HCT116 (cell line): ENCODE data around the gene SEMA4A. TPM values are rescaled to one million over a fixed set of nuclear protein-coding genes. Genes with fewer than 3 reads are reported as not detected.

Experiments used
- ATAC-seq: fragments of 200-7000 bp; cut with Tn5 transposase; 2 replicates; pipeline ENCODE4 v1.9.1; 2020; ENCODE audit warnings: mild to moderate bottlenecking, moderate library complexity
- BruUV-seq: library from RNA; stranded (reverse); fragments of 400-500 nt; replicated peaks from 2 replicates; lab custom pipeline; 2021; lab: Mats Ljungman, UMichigan
- CTCF ChIA-PET: fragments of 300-600 bp; sonication (Branson Sonifier 250); formaldehyde crosslinking; loops from one replicate; lab custom pipeline; 2021; ENCODE audit warnings: antibody characterized with exemption; lab: Charles Lee
- POLR2A ChIA-PET: fragments of 300-600, 350-600 bp; sonication (Branson Sonifier 250); formaldehyde crosslinking; loops from one replicate; lab custom pipeline; 2021; ENCODE audit warnings: antibody characterized with exemption; lab: Charles Lee
- RAD21 ChIA-PET, 2 experiments: fragments of 300-600 bp; sonication (Branson Sonifier 250); formaldehyde crosslinking; loops; one replicate each; lab custom pipeline; 2023; ENCODE audit warnings: low total read pairs in 2 of 2; ENCODE audit not compliant: uncharacterized antibody in 2 of 2, unreplicated experiment in 2 of 2, low non-redundant PET in 1 of 2; lab: Charles Lee
- DNase-seq: peaks from one replicate; pipeline ENCODE4 v3.0.0-alpha.2; 2010; ENCODE audit warnings: low read depth, low spot score
- H2AFZ ChIP-seq: fragments of 200-600 bp; shearing (Covaris generic), sonication (generic); 2 replicates; pipeline ENCODE4 v1.6.1; 2017; ENCODE audit warnings: low read depth, mixed run types, mixed read lengths, antibody characterized with exemption, low read length; ENCODE audit not compliant: poor library complexity, severe bottlenecking
- H3K27ac ChIP-seq: 2 replicates; pipeline ENCODE4 v1.5.1; 2012; ENCODE audit warnings: low read depth, low read length
- H3K27me3 ChIP-seq: fragments of 200-600 bp; sonication (generic); 2 replicates; pipeline ENCODE4 v1.6.1; 2016; ENCODE audit warnings: mixed run types, low read length, mixed read lengths; ENCODE audit not compliant: insufficient read depth
- H3K36me3 ChIP-seq, 2 experiments: fragments of 200-500 bp in 1 of 2; fragments of 200-600 bp in 1 of 2; sonication (Bioruptor generic) in 1 of 2; sonication (generic) in 1 of 2; 2 replicates each; pipeline versions ENCODE4 v1.5.1 to v1.6.1; 2014 to 2016; ENCODE audit warnings: low read length in 2 of 2, inconsistent platforms in 1 of 2, mixed read lengths in 1 of 2, mixed run types in 1 of 2; ENCODE audit not compliant: insufficient read depth in 2 of 2, control insufficient read depth in 1 of 2
- H3K4me1 ChIP-seq, 2 experiments: fragments of 200-600 bp in 1 of 2; sonication (generic) in 1 of 2; 2 replicates each; pipeline versions ENCODE4 v1.5.1 to v1.6.1; 2012 to 2017; ENCODE audit warnings: low read length in 2 of 2, inconsistent platforms in 1 of 2, mild to moderate bottlenecking in 1 of 2, mixed read lengths in 1 of 2, mixed run types in 1 of 2, moderate library complexity in 1 of 2; ENCODE audit not compliant: insufficient read depth in 2 of 2, control insufficient read depth in 1 of 2
- H3K4me2 ChIP-seq: fragments of 200-600 bp; sonication (generic); 2 replicates; pipeline ENCODE4 v1.6.1; 2017; ENCODE audit warnings: mixed run types, low read length, mixed read lengths
- H3K4me3 ChIP-seq, 2 experiments: fragments of 200-600 bp in 1 of 2; sonication (generic) in 1 of 2; replicated peaks in 1 of 2; 2 replicates each; pipeline ENCODE4 v1.5.1; 2011 to 2016; ENCODE audit warnings: low read length in 2 of 2, control low read depth in 1 of 2, low read depth in 1 of 2, mild to moderate bottlenecking in 1 of 2, mixed read lengths in 1 of 2, mixed run types in 1 of 2
- H3K79me2 ChIP-seq: fragments of 200-600 bp; sonication (generic); 2 replicates; pipeline ENCODE4 v1.6.1; 2017; ENCODE audit warnings: mild to moderate bottlenecking, mixed run types, low read length, moderate library complexity, mixed read lengths; ENCODE audit not compliant: insufficient read depth
- H3K9ac ChIP-seq: fragments of 200-600 bp; sonication (generic); 2 replicates; pipeline ENCODE4 v1.6.1; 2016; ENCODE audit warnings: low read length, mixed read lengths
- H3K9me2 ChIP-seq: fragments of 200-600 bp; sonication (generic), shearing (Covaris generic); 2 replicates; pipeline ENCODE4 v1.6.1; 2017; ENCODE audit warnings: mixed run types, mild to moderate bottlenecking, moderate library complexity; ENCODE audit not compliant: insufficient read depth
- H3K9me3 ChIP-seq, 2 experiments: fragments of 200-500 bp in 1 of 2; fragments of 200-600 bp in 1 of 2; sonication (Bioruptor generic) in 1 of 2; sonication (generic) in 1 of 2; 2 replicates each; pipeline ENCODE4 v1.6.1; 2014 to 2017; ENCODE audit warnings: low read length in 2 of 2, mixed read lengths in 2 of 2, inconsistent platforms in 1 of 2, low read depth in 1 of 2, mild to moderate bottlenecking in 1 of 2, mixed run types in 1 of 2, moderate library complexity in 1 of 2; ENCODE audit not compliant: control insufficient read depth in 1 of 2, insufficient read depth in 1 of 2
- H4K20me1 ChIP-seq: fragments of 200-600 bp; sonication (generic), shearing (Covaris generic); 2 replicates; pipeline ENCODE4 v1.6.1; 2017; ENCODE audit warnings: mixed run types, mild to moderate bottlenecking, moderate library complexity; ENCODE audit not compliant: insufficient read depth
- CEBPB ChIP-seq: IDR thresholded peaks from 2 replicates; pipeline ENCODE4 v1.6.1; 2012; ENCODE audit warnings: low read depth
- EGR1 ChIP-seq: IDR thresholded peaks from 2 replicates; pipeline ENCODE4 v1.6.1; 2012; ENCODE audit warnings: low read depth
- EZH2 ChIP-seq: fragments of 200-600 bp; sonication (generic); IDR thresholded peaks from 2 replicates; pipeline ENCODE4 v1.6.1; 2017; ENCODE audit warnings: antibody characterized with exemption, mixed run types
- EZH2phosphoT487 ChIP-seq: fragments of 200-600 bp; IDR thresholded peaks from 2 replicates; pipeline ENCODE4 v1.6.1; 2018; ENCODE audit warnings: antibody characterized with exemption, borderline replicate concordance
- FOSL1 ChIP-seq: IDR thresholded peaks from 2 replicates; pipeline ENCODE4 v1.6.1; 2012; ENCODE audit warnings: low read depth
- JUND ChIP-seq: IDR thresholded peaks from 2 replicates; pipeline ENCODE4 v1.6.1; 2012
- POLR2A ChIP-seq: IDR thresholded peaks from 2 replicates; pipeline ENCODE4 v1.7.0; 2011; ENCODE audit warnings: borderline replicate concordance; ENCODE audit not compliant: insufficient read depth, insufficient read length; ENCODE audit errors: extremely low read depth
- POLR2AphosphoS5 ChIP-seq: IDR thresholded peaks from 2 replicates; pipeline ENCODE4 v1.6.1; 2011; ENCODE audit warnings: mild to moderate bottlenecking, low read depth, low read length, moderate library complexity
- RAD21 ChIP-seq: IDR thresholded peaks from 2 replicates; pipeline ENCODE4 v1.6.1; 2012; ENCODE audit warnings: low read depth, mild to moderate bottlenecking
- SIN3A ChIP-seq: IDR thresholded peaks from 2 replicates; pipeline ENCODE4 v1.6.1; 2012; ENCODE audit warnings: low read depth
- SP1 ChIP-seq: IDR thresholded peaks from 2 replicates; pipeline ENCODE4 v1.6.1; 2012; ENCODE audit warnings: low read depth
- SRF ChIP-seq: IDR thresholded peaks from 2 replicates; pipeline ENCODE4 v1.6.1; 2012; ENCODE audit warnings: low read depth
- TCF7L2 ChIP-seq: IDR thresholded peaks from 2 replicates; pipeline ENCODE4 v1.7.0; 2011; ENCODE audit warnings: borderline replicate concordance, inconsistent platforms; ENCODE audit not compliant: insufficient read depth, insufficient read length; ENCODE audit errors: extremely low read depth
- YY1 ChIP-seq: IDR thresholded peaks from 2 replicates; pipeline ENCODE4 v1.6.1; 2011; ENCODE audit warnings: low read length, low read depth, moderate library complexity, mild to moderate bottlenecking; ENCODE audit not compliant: insufficient replicate concordance; ENCODE audit errors: extremely low read depth
- ZFX ChIP-seq: fragments of 450-650 bp; IDR thresholded peaks from 2 replicates; pipeline ENCODE4 v1.6.1; 2017
- ZNF274 ChIP-seq: fragments of 200-500 bp; sonication (Bioruptor generic); IDR thresholded peaks from 2 replicates; pipeline ENCODE4 v1.6.1; 2014; ENCODE audit warnings: mild to moderate bottlenecking, low read depth, low read length, inconsistent platforms
- intact Hi-C: fragments of 100-400 bp; cut with micrococcal nuclease; formaldehyde crosslinking; loops from 2 replicates; pipeline ENCODE4 v1.10.0; 2022
- total RNA-seq: library from RNA; stranded (reverse); gene quantifications from one replicate; pipeline ENCODE4 v1.2.1, GENCODE V29; 2021; ENCODE audit not compliant: unreplicated experiment
- TF ChIP-seq, protein P1 (sequence below), 3 experiments: fragments of 200-600 bp in 1 of 3; sonication (generic) in 1 of 3; IDR thresholded peaks in 2 of 3; conservative IDR thresholded peaks in 1 of 3; 2 replicates each; pipeline ENCODE4 v1.5.1; 2012 to 2017; ENCODE audit warnings: low read depth in 2 of 3, low read length in 2 of 3, antibody characterized with exemption in 1 of 3, borderline replicate concordance in 1 of 3, control low read depth in 1 of 3, mild to moderate bottlenecking in 1 of 3, mixed read lengths in 1 of 3, mixed run types in 1 of 3, moderate library complexity in 1 of 3; ENCODE audit not compliant: insufficient read depth in 1 of 3
- TF ChIP-seq, protein P2 (sequence below): IDR thresholded peaks from 2 replicates; pipeline ENCODE4 v1.6.1; 2012
- TF ChIP-seq, protein P3 (sequence below): IDR thresholded peaks from 2 replicates; pipeline ENCODE4 v1.6.1; 2012; ENCODE audit warnings: low read depth
- TF ChIP-seq, protein P4 (sequence below): IDR thresholded peaks from 2 replicates; pipeline ENCODE4 v1.6.1; 2012

The SEMA4A gene
- total RNA-seq, 1 experiment from 2014 or later: 0.39 TPM

DNA sequence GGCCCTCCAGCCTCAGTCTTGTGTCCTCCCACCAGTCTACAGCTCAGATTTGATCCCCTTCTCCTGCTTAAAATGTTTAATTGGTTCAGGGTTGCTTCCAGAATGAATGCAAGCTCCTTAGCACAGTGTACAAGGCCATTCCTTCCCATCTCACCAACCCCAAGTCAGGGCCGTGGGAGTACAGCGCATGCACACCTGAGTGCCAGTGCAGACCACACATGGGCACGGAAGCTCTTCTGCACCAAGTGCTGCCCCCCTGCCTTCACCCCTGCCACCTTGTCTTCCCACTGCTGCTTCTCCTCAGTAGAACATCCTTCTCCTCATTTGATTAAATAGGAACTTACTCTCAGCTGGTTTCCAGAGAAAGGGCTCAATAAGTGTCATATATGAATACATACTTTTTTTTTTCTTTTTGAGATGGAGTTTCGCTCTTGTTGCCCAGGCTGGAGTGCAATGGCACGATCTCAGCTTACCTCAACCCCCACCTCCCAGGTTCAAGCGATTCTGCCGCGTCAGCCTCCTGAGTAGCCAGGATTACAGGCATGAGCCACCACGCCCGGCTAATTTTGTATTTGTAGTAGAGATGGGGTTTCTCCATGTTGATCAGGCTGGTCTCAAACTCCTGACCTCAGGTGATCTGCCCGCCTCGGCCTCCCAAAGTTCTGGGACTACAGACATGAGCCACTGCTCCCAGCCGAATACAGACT, 68.8 kb downstream of the SEMA4A start:
- Histone ChIP-seq H3K79me2 (peaks cover 18% of the 10 kb centered on the region), H3K27ac (no peak overlapping the region), H3K36me3 (peaks cover 0 to 8% of the 10 kb centered on the region in 2 experiments; a peak in 3 of 4 replicates), H3K9me2 (no peaks in the 10 kb centered on the region), H4K20me1 (no peaks in the 10 kb centered on the region), H3K27me3 (no peaks in the 10 kb centered on the region), H3K4me3 (no peak overlapping the region), H2AFZ (no peak overlapping the region), H3K9me3 (no peaks in the 10 kb centered on the region), H3K4me1 (peaks cover 4 to 14% of the 10 kb centered on the region in 2 experiments; a peak in 3 of 4 replicates), H3K9ac (no peak overlapping the region), H3K4me2 (no peak overlapping the region)
- DNase-seq (no peak), ATAC-seq (no peak)
- CTCF ChIA-PET: no interaction called here
- no TSS peak for BruUV-seq
- POLR2A ChIA-PET: interaction anchor here (1.0 kb wide), 1 partner anchor 9 kb away, joined by 3 read pairs; the partner anchor contains the start of gene PMF1
- intact Hi-C loops: no loop called here
- RAD21 ChIA-PET: no interaction called here
- TF ChIP-seq EGR1: no peak
- no peak for TF ChIP-seq TCF7L2
- no peak for TF ChIP-seq EZH2phosphoT487
- TF ChIP-seq, protein P1, sequence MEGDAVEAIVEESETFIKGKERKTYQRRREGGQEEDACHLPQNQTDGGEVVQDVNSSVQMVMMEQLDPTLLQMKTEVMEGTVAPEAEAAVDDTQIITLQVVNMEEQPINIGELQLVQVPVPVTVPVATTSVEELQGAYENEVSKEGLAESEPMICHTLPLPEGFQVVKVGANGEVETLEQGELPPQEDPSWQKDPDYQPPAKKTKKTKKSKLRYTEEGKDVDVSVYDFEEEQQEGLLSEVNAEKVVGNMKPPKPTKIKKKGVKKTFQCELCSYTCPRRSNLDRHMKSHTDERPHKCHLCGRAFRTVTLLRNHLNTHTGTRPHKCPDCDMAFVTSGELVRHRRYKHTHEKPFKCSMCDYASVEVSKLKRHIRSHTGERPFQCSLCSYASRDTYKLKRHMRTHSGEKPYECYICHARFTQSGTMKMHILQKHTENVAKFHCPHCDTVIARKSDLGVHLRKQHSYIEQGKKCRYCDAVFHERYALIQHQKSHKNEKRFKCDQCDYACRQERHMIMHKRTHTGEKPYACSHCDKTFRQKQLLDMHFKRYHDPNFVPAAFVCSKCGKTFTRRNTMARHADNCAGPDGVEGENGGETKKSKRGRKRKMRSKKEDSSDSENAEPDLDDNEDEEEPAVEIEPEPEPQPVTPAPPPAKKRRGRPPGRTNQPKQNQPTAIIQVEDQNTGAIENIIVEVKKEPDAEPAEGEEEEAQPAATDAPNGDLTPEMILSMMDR (IDR thresholded peaks at IDR 0.05 in 2 of 3, conservative IDR thresholded peaks at IDR 0.05 in 1 of 3; ENCODE audit: borderline replicate concordance in 1 of 3, insufficient read depth in 1 of 3, low read depth in 2 of 3, low read length in 2 of 3): no peak
- no peak for TF ChIP-seq ZFX
- TF ChIP-seq, protein P2, sequence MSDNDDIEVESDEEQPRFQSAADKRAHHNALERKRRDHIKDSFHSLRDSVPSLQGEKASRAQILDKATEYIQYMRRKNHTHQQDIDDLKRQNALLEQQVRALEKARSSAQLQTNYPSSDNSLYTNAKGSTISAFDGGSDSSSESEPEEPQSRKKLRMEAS: no peak
- TF ChIP-seq, protein P3, sequence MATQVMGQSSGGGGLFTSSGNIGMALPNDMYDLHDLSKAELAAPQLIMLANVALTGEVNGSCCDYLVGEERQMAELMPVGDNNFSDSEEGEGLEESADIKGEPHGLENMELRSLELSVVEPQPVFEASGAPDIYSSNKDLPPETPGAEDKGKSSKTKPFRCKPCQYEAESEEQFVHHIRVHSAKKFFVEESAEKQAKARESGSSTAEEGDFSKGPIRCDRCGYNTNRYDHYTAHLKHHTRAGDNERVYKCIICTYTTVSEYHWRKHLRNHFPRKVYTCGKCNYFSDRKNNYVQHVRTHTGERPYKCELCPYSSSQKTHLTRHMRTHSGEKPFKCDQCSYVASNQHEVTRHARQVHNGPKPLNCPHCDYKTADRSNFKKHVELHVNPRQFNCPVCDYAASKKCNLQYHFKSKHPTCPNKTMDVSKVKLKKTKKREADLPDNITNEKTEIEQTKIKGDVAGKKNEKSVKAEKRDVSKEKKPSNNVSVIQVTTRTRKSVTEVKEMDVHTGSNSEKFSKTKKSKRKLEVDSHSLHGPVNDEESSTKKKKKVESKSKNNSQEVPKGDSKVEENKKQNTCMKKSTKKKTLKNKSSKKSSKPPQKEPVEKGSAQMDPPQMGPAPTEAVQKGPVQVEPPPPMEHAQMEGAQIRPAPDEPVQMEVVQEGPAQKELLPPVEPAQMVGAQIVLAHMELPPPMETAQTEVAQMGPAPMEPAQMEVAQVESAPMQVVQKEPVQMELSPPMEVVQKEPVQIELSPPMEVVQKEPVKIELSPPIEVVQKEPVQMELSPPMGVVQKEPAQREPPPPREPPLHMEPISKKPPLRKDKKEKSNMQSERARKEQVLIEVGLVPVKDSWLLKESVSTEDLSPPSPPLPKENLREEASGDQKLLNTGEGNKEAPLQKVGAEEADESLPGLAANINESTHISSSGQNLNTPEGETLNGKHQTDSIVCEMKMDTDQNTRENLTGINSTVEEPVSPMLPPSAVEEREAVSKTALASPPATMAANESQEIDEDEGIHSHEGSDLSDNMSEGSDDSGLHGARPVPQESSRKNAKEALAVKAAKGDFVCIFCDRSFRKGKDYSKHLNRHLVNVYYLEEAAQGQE: no peak
- no peak for TF ChIP-seq POLR2AphosphoS5
- no peak for TF ChIP-seq SP1
- TF ChIP-seq ZNF274: no peak
- no peak for TF ChIP-seq YY1
- no peak for TF ChIP-seq EZH2
- no peak for TF ChIP-seq FOSL1
- TF ChIP-seq, protein P4, sequence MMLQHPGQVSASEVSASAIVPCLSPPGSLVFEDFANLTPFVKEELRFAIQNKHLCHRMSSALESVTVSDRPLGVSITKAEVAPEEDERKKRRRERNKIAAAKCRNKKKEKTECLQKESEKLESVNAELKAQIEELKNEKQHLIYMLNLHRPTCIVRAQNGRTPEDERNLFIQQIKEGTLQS: no peak
- no peak for TF ChIP-seq POLR2A
- no peak for TF ChIP-seq SIN3A
- no peak for TF ChIP-seq RAD21
- no peak for TF ChIP-seq CEBPB
- TF ChIP-seq SRF: no peak
- no peak for TF ChIP-seq JUND
